Activated B cell treated with CpG ODN at 0.5 μM for 24 hours (primary cell): Measurements from ENCODE around the gene CARTPT. TPM values are rescaled to one million over a fixed set of nuclear protein-coding genes. Genes with fewer than 3 reads are reported as not detected.

Source experiments
- ATAC-seq: fragments of 200-7000 bp; cut with Tn5 transposase; one replicate; pipeline ENCODE4 v1.10.0; 2021; ENCODE audit warnings: low read depth, mild to moderate bottlenecking, moderate library complexity
- CTCF ChIA-PET: fragments of 350-600 bp; sonication (Branson Sonifier 250); formaldehyde crosslinking; loops from one replicate; lab custom pipeline; 2021; ENCODE audit warnings: antibody characterized with exemption; lab: Charles Lee
- POLR2A ChIA-PET: fragments of 350-600 bp; sonication (Branson Sonifier 250); formaldehyde crosslinking; loops from one replicate; lab custom pipeline; 2021; ENCODE audit warnings: antibody characterized with exemption; lab: Charles Lee
- DNase-seq: peaks from one replicate; pipeline ENCODE4 v3.0.0; 2022
- H3K27ac Mint-ChIP-seq: one replicate; pipeline ENCODE4 v1.8.0; 2020; ENCODE audit warnings: mixed read lengths
- H3K27me3 Mint-ChIP-seq: one replicate; pipeline ENCODE4 v1.8.0; 2021; ENCODE audit warnings: mixed read lengths
- H3K36me3 Mint-ChIP-seq: one replicate; pipeline ENCODE4 v1.8.0; 2021; ENCODE audit warnings: low read depth, mixed read lengths
- H3K4me1 Mint-ChIP-seq: one replicate; pipeline ENCODE4 v1.8.0; 2021; ENCODE audit warnings: mixed read lengths
- H3K4me3 Mint-ChIP-seq: one replicate; pipeline ENCODE4 v1.8.0; 2020; ENCODE audit warnings: mild to moderate bottlenecking, mixed read lengths
- H3K9me3 Mint-ChIP-seq: one replicate; pipeline ENCODE4 v1.8.0; 2020; ENCODE audit warnings: mixed read lengths
- intact Hi-C: fragments of 100-400 bp; cut with micrococcal nuclease; formaldehyde crosslinking; loops from one replicate; pipeline ENCODE4 v1.15.1; 2024
- total RNA-seq: library from RNA; stranded (reverse); gene quantifications from 2 replicates; pipeline ENCODE4 v1.2.3, GENCODE V29; 2022
- TF ChIP-seq, protein P1 (sequence below): fragments of 200-600 bp; IDR thresholded peaks from one replicate; pipeline ENCODE4 v1.8.0; 2022; ENCODE audit warnings: antibody characterized with exemption, mild to moderate bottlenecking

The CARTPT gene
- total RNA-seq, 1 donor from 2014 or later, result not detected

DNA sequence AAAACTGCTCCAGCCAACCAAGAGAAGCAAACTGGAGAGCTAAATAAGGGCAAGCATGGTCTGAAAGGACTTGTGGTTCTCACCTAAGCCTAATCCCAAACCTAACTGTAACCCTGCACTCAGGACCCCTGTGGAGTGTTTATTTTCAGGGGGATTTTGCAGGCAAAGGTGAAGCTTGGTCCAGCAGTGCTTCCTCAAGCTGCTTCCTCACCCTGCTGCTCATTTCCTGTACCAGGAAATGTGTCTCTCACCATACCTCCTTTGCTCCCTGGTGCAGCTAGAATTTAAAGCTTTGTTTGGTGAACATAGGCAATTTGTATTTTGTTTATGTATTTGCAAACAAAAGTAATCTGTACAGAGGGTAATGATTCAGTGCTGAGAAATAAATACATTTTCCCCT, 50.2 kb downstream of the CARTPT start:
- Mint-ChIP-seq H3K4me3 (no peak overlapping the region), H3K4me1 (no peaks in the 10 kb centered on the region), H3K36me3 (no peaks in the 10 kb centered on the region), H3K9me3 (no peaks in the 10 kb centered on the region), H3K27me3 (peaks cover 11% of the 10 kb centered on the region), H3K27ac (no peak overlapping the region)
- TF ChIP-seq, protein P1, sequence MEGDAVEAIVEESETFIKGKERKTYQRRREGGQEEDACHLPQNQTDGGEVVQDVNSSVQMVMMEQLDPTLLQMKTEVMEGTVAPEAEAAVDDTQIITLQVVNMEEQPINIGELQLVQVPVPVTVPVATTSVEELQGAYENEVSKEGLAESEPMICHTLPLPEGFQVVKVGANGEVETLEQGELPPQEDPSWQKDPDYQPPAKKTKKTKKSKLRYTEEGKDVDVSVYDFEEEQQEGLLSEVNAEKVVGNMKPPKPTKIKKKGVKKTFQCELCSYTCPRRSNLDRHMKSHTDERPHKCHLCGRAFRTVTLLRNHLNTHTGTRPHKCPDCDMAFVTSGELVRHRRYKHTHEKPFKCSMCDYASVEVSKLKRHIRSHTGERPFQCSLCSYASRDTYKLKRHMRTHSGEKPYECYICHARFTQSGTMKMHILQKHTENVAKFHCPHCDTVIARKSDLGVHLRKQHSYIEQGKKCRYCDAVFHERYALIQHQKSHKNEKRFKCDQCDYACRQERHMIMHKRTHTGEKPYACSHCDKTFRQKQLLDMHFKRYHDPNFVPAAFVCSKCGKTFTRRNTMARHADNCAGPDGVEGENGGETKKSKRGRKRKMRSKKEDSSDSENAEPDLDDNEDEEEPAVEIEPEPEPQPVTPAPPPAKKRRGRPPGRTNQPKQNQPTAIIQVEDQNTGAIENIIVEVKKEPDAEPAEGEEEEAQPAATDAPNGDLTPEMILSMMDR, result no peak
- intact Hi-C loops, result no loop called here
- POLR2A ChIA-PET, result no interaction called here
- CTCF ChIA-PET, result no interaction called here
- DNase-seq (no peak), ATAC-seq (no peak)

DNA sequence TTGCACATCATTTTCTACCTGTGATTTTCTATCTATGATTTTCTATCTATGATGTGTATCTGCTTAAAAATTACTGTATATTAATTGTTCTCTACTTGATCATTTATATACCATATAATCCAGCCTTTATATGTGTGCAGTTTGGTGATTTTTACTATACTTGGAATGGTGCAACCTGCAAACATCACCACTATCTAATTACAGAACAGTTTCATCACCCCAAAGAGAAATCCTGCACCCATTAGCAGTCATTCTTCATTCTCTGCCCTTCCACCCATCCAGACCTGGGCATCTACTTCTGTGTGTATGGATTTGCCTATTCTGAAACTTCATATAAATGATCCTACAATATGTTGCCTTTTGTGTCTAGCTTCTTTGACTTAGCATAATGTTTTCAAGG, 51.3 kb downstream of the CARTPT start:
- intact Hi-C loops, result no loop called here

More for the DNA sequence above, 51.3 kb downstream of the CARTPT start:
- TF ChIP-seq, protein P1, result no peak
- Mint-ChIP-seq H3K36me3 (no peaks in the 10 kb centered on the region), H3K27ac (no peak overlapping the region), H3K4me1 (no peaks in the 10 kb centered on the region), H3K4me3 (no peak overlapping the region), H3K9me3 (no peaks in the 10 kb centered on the region), H3K27me3 (peaks cover 12% of the 10 kb centered on the region)
- ATAC-seq (no peak), DNase-seq (no peak)
- CTCF ChIA-PET, result no interaction called here
- POLR2A ChIA-PET, result no interaction called here

Other genes starting within 250 kb of the CARTPT start
- gene MCCC2, start 131.9 kb upstream of the CARTPT start, total RNA-seq, result 68.5 and 70.4 TPM in 2 replicates